Measurements from ENCODE around the gene CA5B. TPM values are rescaled to one million over a fixed set of nuclear protein-coding genes. Genes with fewer than 3 reads are reported as not detected.
"Not testable (repeated sequence)": the region's sequence is repeated elsewhere in the genome, so short reads cannot be mapped to it uniquely, and the experiment has no call there.

The CA5B gene
- total RNA-seq, 2 donors from 2014 or later: 10.5 to 11.7 TPM

- H3K36me3 Mint-ChIP-seq (ENCODE audit: insufficient read depth in 2 of 2): no peaks in the 10 kb centered on the region
- DNase-seq: no peak
- no peak for ATAC-seq (replicated peaks in 1 of 2)
- no peaks in the 10 kb centered on the region for H3K9me3 Mint-ChIP-seq
- H3K4me3 Mint-ChIP-seq: no peak overlapping the region
- no peaks in the 10 kb centered on the region for H3K27me3 Mint-ChIP-seq (ENCODE audit: low read depth)
- H3K27ac Mint-ChIP-seq: no peak overlapping the region
- peaks cover 61% of the 10 kb centered on the region for H3K4me1 Mint-ChIP-seq (ENCODE audit: low read depth)
Observed at GRCh38 chrX:15755091-15755490, 17.0 kb downstream of the CA5B start.

GRCh38 chrX:15758140-15758539, 20.1 kb downstream of the CA5B start:
- H3K27ac Mint-ChIP-seq: peak overlapping the region; percentile 83
- peaks cover 49% of the 10 kb centered on the region for H3K4me1 Mint-ChIP-seq (ENCODE audit: low read depth)
- H3K27me3 Mint-ChIP-seq (ENCODE audit: low read depth): no peaks in the 10 kb centered on the region
- ATAC-seq (replicated peaks in 1 of 2): no peak
- H3K9me3 Mint-ChIP-seq: no peaks in the 10 kb centered on the region
- peak overlapping the region in 1 of 2 donors; percentile 13 for H3K4me3 Mint-ChIP-seq
- H3K36me3 Mint-ChIP-seq (ENCODE audit: insufficient read depth in 2 of 2): no peaks in the 10 kb centered on the region
- no peak for DNase-seq

GRCh38 chrX:15759886-15760285, 21.8 kb downstream of the CA5B start:
- H3K9me3 Mint-ChIP-seq; DNase-seq; H3K36me3 Mint-ChIP-seq (ENCODE audit: insufficient read depth in 2 of 2); H3K27me3 Mint-ChIP-seq (ENCODE audit: low read depth): not testable (repeated sequence)
- Mint-ChIP-seq H3K4me3 (peak overlapping the region in 1 of 2 donors; percentile 73), H3K27ac (peak overlapping the region; percentile 95), H3K4me1 (ENCODE audit: low read depth) (peaks cover 36% of the 10 kb centered on the region)
- ATAC-seq (replicated peaks in 1 of 2): peak; percentile 21 to 31

- Mint-ChIP-seq H3K27ac (peak overlapping the region; percentile 88), H3K9me3 (no peaks in the 10 kb centered on the region), H3K4me1 (ENCODE audit: low read depth) (peaks cover 36% of the 10 kb centered on the region), H3K4me3 (peak overlapping the region in 1 of 2 donors; percentile 45), H3K27me3 (ENCODE audit: low read depth) (no peaks in the 10 kb centered on the region), H3K36me3 (ENCODE audit: insufficient read depth in 2 of 2) (peaks cover 0 to 2% of the 10 kb centered on the region in 2 donors)
- ATAC-seq (replicated peaks in 1 of 2): peak; percentile 64 to 67
- DNase-seq: peak; percentile 35 to 36
Observed at GRCh38 chrX:15761564-15762191, 23.6 kb downstream of the CA5B start.

GRCh38 chrX:15769300-15769954, 31.4 kb downstream of the CA5B start:
- Mint-ChIP-seq H3K4me3 (no peak overlapping the region), H3K36me3 (ENCODE audit: insufficient read depth in 2 of 2) (peaks cover 2 to 3% of the 10 kb centered on the region in 2 donors), H3K4me1 (ENCODE audit: low read depth) (peaks cover 6% of the 10 kb centered on the region), H3K27ac (peak overlapping the region; percentile 34), H3K27me3 (ENCODE audit: low read depth) (no peaks in the 10 kb centered on the region), H3K9me3 (no peaks in the 10 kb centered on the region)
- ATAC-seq (replicated peaks in 1 of 2) (no peak), DNase-seq (no peak)

GRCh38 chrX:15781961-15782699, 44.1 kb downstream of the CA5B start:
- DNase-seq (peak in 1 of 2 donors; percentile 13), ATAC-seq (replicated peaks in 1 of 2) (no peak)
- peaks cover 0 to 4% of the 10 kb centered on the region in 2 donors for H3K36me3 Mint-ChIP-seq (ENCODE audit: insufficient read depth in 2 of 2)
- H3K9me3 Mint-ChIP-seq: no peaks in the 10 kb centered on the region
- H3K4me1 Mint-ChIP-seq (ENCODE audit: low read depth): peaks cover 5% of the 10 kb centered on the region
- no peak overlapping the region for H3K27ac Mint-ChIP-seq
- peak overlapping the region in 1 of 2 donors; percentile 75 for H3K4me3 Mint-ChIP-seq
- no peaks in the 10 kb centered on the region for H3K27me3 Mint-ChIP-seq (ENCODE audit: low read depth)

GRCh38 chrX:15785176-15785750, 47.2 kb downstream of the CA5B start:
- Mint-ChIP-seq H3K27me3 (ENCODE audit: low read depth) (no peaks in the 10 kb centered on the region), H3K27ac (no peak overlapping the region), H3K9me3 (no peaks in the 10 kb centered on the region), H3K4me3 (no peak overlapping the region), H3K36me3 (ENCODE audit: insufficient read depth in 2 of 2) (peaks cover 0 to 1% of the 10 kb centered on the region in 2 donors), H3K4me1 (ENCODE audit: low read depth) (no peaks in the 10 kb centered on the region)
- DNase-seq (no peak), ATAC-seq (replicated peaks in 1 of 2) (no peak)

GRCh38 chrX:15786915-15787314, 48.8 kb downstream of the CA5B start:
- ATAC-seq (replicated peaks in 1 of 2): no peak
- Mint-ChIP-seq H3K27ac (no peak overlapping the region), H3K9me3 (no peaks in the 10 kb centered on the region), H3K4me3 (no peak overlapping the region), H3K36me3 (ENCODE audit: insufficient read depth in 2 of 2) (no peaks in the 10 kb centered on the region), H3K4me1 (ENCODE audit: low read depth) (no peaks in the 10 kb centered on the region), H3K27me3 (ENCODE audit: low read depth) (no peaks in the 10 kb centered on the region)
- no peak for DNase-seq

GRCh38 chrX:15789979-15790768, 52.1 kb downstream of the CA5B start, which contains the start of gene ZRSR2:
Gene ZRSR2, plus strand, starts transcription at chrX:15790484. Its CDS starts 12 bp downstream, at chrX:15790496.
- no peaks in the 10 kb centered on the region for H3K27me3 Mint-ChIP-seq (ENCODE audit: low read depth)
- no peak within 1 kb of the TSS for H3K4me3 Mint-ChIP-seq
- no peak within 1 kb of the TSS for H3K27ac Mint-ChIP-seq
- ATAC-seq (replicated peaks in 1 of 2) (peak; percentile 93 to 94), DNase-seq (peak; percentile 89 to 96)
- peaks cover 5 to 6% of the 10 kb centered on the region in 2 donors for H3K36me3 Mint-ChIP-seq (ENCODE audit: insufficient read depth in 2 of 2)
- no peaks in the 10 kb centered on the region for H3K9me3 Mint-ChIP-seq
- H3K4me1 Mint-ChIP-seq (ENCODE audit: low read depth): peaks cover 27% of the 10 kb centered on the region

GRCh38 chrX:15790769-15791290, 52.8 kb downstream of the CA5B start:
- Mint-ChIP-seq H3K36me3 (ENCODE audit: insufficient read depth in 2 of 2) (peaks cover 5 to 9% of the 10 kb centered on the region in 2 donors), H3K4me3 (no peak overlapping the region), H3K9me3 (no peaks in the 10 kb centered on the region), H3K27me3 (ENCODE audit: low read depth) (no peaks in the 10 kb centered on the region), H3K4me1 (ENCODE audit: low read depth) (peaks cover 32% of the 10 kb centered on the region), H3K27ac (no peak overlapping the region)
- DNase-seq (no peak), ATAC-seq (replicated peaks in 1 of 2) (no peak)

- Mint-ChIP-seq H3K9me3 (no peaks in the 10 kb centered on the region), H3K4me1 (ENCODE audit: low read depth) (peaks cover 44% of the 10 kb centered on the region), H3K36me3 (ENCODE audit: insufficient read depth in 2 of 2) (peaks cover 9 to 27% of the 10 kb centered on the region in 2 donors), H3K27me3 (ENCODE audit: low read depth) (no peaks in the 10 kb centered on the region), H3K27ac (no peak overlapping the region), H3K4me3 (no peak overlapping the region)
- ATAC-seq (replicated peaks in 1 of 2) (peak in 1 of 2 donors; percentile 36), DNase-seq (no peak)
Observed at GRCh38 chrX:15797707-15798106, 59.6 kb downstream of the CA5B start.

- Mint-ChIP-seq H3K36me3 (ENCODE audit: insufficient read depth in 2 of 2) (peaks cover 0 to 42% of the 10 kb centered on the region in 2 donors), H3K4me1 (ENCODE audit: low read depth) (no peaks in the 10 kb centered on the region), H3K4me3 (no peak overlapping the region), H3K27me3 (ENCODE audit: low read depth) (no peaks in the 10 kb centered on the region), H3K9me3 (no peaks in the 10 kb centered on the region), H3K27ac (peak overlapping the region; percentile 81)
- DNase-seq (no peak), ATAC-seq (replicated peaks in 1 of 2) (no peak)
Observed at GRCh38 chrX:15804563-15804962, 66.5 kb downstream of the CA5B start.

Measured in activated T-cell treated with anti-CD3 and anti-CD28 coated beads, Interleukin-2, amount 50 U/mL, for 72 hours (primary cell).